K562 (cell line): Measurements from ENCODE around the gene CERS1. TPM values are rescaled to one million over a fixed set of nuclear protein-coding genes. Genes with fewer than 3 reads are reported as not detected.

ENCODE experiments used
- BRF1 ChIP-seq: IDR thresholded peaks from 3 replicates; pipeline ENCODE4 v1.6.1; 2011; ENCODE audit warnings: borderline replicate concordance, mild to moderate bottlenecking; ENCODE audit not compliant: insufficient read length; ENCODE audit errors: extremely low read depth
- CXXC5 ChIP-seq: fragments of 250-450 bp; sonication (Bioruptor Pico); IDR thresholded peaks from 2 replicates; pipeline ENCODE4 v1.8.0; 2022; ENCODE audit warnings: inconsistent platforms, mild to moderate bottlenecking, moderate library complexity
- ELF2 ChIP-seq: fragments of 250-450 bp; sonication (Bioruptor Pico); IDR thresholded peaks from 2 replicates; pipeline ENCODE4 v1.5.0; 2021; ENCODE audit warnings: mild to moderate bottlenecking
- JUN ChIP-seq, 2 experiments: sonication (generic) in 1 of 2; formaldehyde crosslinking in 1 of 2; IDR thresholded peaks; 2 replicates each; pipeline versions ENCODE4 v1.6.1 to v1.8.0; 2012 to 2022; ENCODE audit warnings: borderline replicate concordance in 2 of 2, mild to moderate bottlenecking in 2 of 2, improper control_type of control experiment in 1 of 2, low read depth in 1 of 2, low read length in 1 of 2, missing genetic modification reagents in 1 of 2
- KLF16 ChIP-seq: IDR thresholded peaks from 2 replicates; pipeline ENCODE4 v1.6.1; 2016; ENCODE audit warnings: antibody characterized with exemption
- MCM2 ChIP-seq: fragments of 450-650 bp; IDR thresholded peaks from 2 replicates; pipeline ENCODE4 v1.6.1; 2017; ENCODE audit warnings: low read depth, mild to moderate bottlenecking
- NRF1 ChIP-seq, 2 experiments: fragments of 450-650 bp; IDR thresholded peaks in 1 of 2; conservative IDR thresholded peaks in 1 of 2; 2 replicates each; pipeline ENCODE4 v1.6.1; 2014; ENCODE audit warnings: mild to moderate bottlenecking in 2 of 2
- PRMT5 ChIP-seq: sonication (generic); formaldehyde crosslinking; IDR thresholded peaks from 2 replicates; pipeline ENCODE4 v1.5.0; 2020; ENCODE audit warnings: missing genetic modification reagents
- SRSF3 ChIP-seq: fragments of 200-400 bp; formaldehyde crosslinking; IDR thresholded peaks from 2 replicates; pipeline ENCODE4 v1.6.1; 2016; ENCODE audit warnings: mild to moderate bottlenecking, low read length, moderate library complexity; ENCODE audit not compliant: insufficient read depth
- STAT5A ChIP-seq: IDR thresholded peaks from 2 replicates; pipeline ENCODE4 v1.6.1; 2012; ENCODE audit warnings: low read length, inconsistent platforms, borderline replicate concordance
- TARDBP ChIP-seq: fragments of 450-650 bp; IDR thresholded peaks from 2 replicates; pipeline ENCODE4 v1.6.1; 2016
- THRAP3 ChIP-seq: fragments of 450-650 bp; IDR thresholded peaks from 2 replicates; pipeline ENCODE4 v1.6.1; 2016; ENCODE audit warnings: mild to moderate bottlenecking, inconsistent platforms, borderline replicate concordance
- TSC22D4 ChIP-seq: fragments of 450-650 bp; IDR thresholded peaks from 2 replicates; pipeline ENCODE4 v1.6.1; 2016; ENCODE audit warnings: missing genetic modification characterization, missing biosample characterization, control low read depth
- YBX1 ChIP-seq: fragments of 450-650 bp; IDR thresholded peaks from 2 replicates; pipeline ENCODE4 v1.7.1; 2016; ENCODE audit warnings: mild to moderate bottlenecking
- ZNF124 ChIP-seq: sonication (generic); formaldehyde crosslinking; IDR thresholded peaks from 2 replicates; pipeline ENCODE4 v1.8.1; 2022; ENCODE audit warnings: missing genetic modification reagents
- ZNF143 ChIP-seq: sonication (generic); formaldehyde crosslinking; IDR thresholded peaks from 2 replicates; pipeline ENCODE4 v1.9.0; 2022; ENCODE audit warnings: mild to moderate bottlenecking, missing genetic modification reagents
- ZNF217 ChIP-seq: sonication (generic); formaldehyde crosslinking; IDR thresholded peaks from 2 replicates; pipeline ENCODE4 v1.8.0; 2022; ENCODE audit warnings: mild to moderate bottlenecking, missing genetic modification reagents
- ZNF57 ChIP-seq: fragments of 450-650 bp; formaldehyde crosslinking; IDR thresholded peaks from 2 replicates; pipeline ENCODE4 v1.4.0; 2020; ENCODE audit warnings: mild to moderate bottlenecking, moderate library complexity
- ZNF717 ChIP-seq: fragments of 250-450 bp; sonication (Bioruptor Pico); IDR thresholded peaks from 2 replicates; pipeline ENCODE4 v1.5.0; 2021
- polyA plus RNA-seq, 8 experiments: library from polyadenylated mRNA; depleted of rRNA in 4 of 8; stranded (reverse) in 5 of 8; unstranded in 3 of 8; fragments of >200 nt; fragmentation: Nextera tagmentation in 2 of 8; fragmentation: Illumina TruSeq in 1 of 8; extraction: Ambion mirVana in 2 of 8; extraction: Trizol in 1 of 8; gene quantifications; 2 replicates each; pipeline versions ENCODE4 v1.2.1 to v1.2.3, GENCODE V29; 2011 to 2014; ENCODE audit warnings: inconsistent platforms in 1 of 8, missing spikeins in 1 of 8
- total RNA-seq, 7 experiments: library from RNA; depleted of rRNA in 6 of 7; stranded (reverse); fragments of >200 nt in 6 of 7; fragmentation: Illumina TruSeq in 2 of 7; extraction: Trizol in 2 of 7; gene quantifications; 2 replicates each; pipeline versions ENCODE4 v1.2.1 to v1.2.3, GENCODE V29; 2011 to 2021; ENCODE audit warnings: low replicate concordance in 1 of 7
- TF ChIP-seq, protein P1 (sequence below), 2 experiments: fragments of 150-350 bp in 1 of 2; IDR thresholded peaks; 2 replicates each; pipeline ENCODE4 v1.6.1; 2012 to 2016; ENCODE audit warnings: low read depth in 2 of 2, low read length in 2 of 2, mild to moderate bottlenecking in 1 of 2, moderate library complexity in 1 of 2
- TF ChIP-seq, protein P2 (sequence below): fragments of 250-450 bp; sonication (Bioruptor Pico); IDR thresholded peaks from 2 replicates; pipeline ENCODE4 v1.6.1; 2021; ENCODE audit warnings: mild to moderate bottlenecking
- TF ChIP-seq, protein P3 (sequence below): sonication (generic); formaldehyde crosslinking; IDR thresholded peaks from 2 replicates; pipeline ENCODE4 v1.8.1; 2022; ENCODE audit warnings: missing genetic modification reagents
- TF ChIP-seq, protein P4 (sequence below), 2 experiments: fragments of 450-650 bp in 1 of 2; sonication (generic) in 1 of 2; formaldehyde crosslinking; conservative IDR thresholded peaks; 2 replicates each; pipeline versions ENCODE4 v1.4.0 to v1.8.1; 2020 to 2022; ENCODE audit warnings: mild to moderate bottlenecking in 1 of 2, missing genetic modification reagents in 1 of 2

Gene CERS1
- total and polyA plus RNA-seq, 9 of the 15 experiments (the other 6 are each of a cell fraction or from before 2014, with no cell fraction given): 0.33 to 1.5 (median 0.86) TPM; not detected in 2

DNA sequence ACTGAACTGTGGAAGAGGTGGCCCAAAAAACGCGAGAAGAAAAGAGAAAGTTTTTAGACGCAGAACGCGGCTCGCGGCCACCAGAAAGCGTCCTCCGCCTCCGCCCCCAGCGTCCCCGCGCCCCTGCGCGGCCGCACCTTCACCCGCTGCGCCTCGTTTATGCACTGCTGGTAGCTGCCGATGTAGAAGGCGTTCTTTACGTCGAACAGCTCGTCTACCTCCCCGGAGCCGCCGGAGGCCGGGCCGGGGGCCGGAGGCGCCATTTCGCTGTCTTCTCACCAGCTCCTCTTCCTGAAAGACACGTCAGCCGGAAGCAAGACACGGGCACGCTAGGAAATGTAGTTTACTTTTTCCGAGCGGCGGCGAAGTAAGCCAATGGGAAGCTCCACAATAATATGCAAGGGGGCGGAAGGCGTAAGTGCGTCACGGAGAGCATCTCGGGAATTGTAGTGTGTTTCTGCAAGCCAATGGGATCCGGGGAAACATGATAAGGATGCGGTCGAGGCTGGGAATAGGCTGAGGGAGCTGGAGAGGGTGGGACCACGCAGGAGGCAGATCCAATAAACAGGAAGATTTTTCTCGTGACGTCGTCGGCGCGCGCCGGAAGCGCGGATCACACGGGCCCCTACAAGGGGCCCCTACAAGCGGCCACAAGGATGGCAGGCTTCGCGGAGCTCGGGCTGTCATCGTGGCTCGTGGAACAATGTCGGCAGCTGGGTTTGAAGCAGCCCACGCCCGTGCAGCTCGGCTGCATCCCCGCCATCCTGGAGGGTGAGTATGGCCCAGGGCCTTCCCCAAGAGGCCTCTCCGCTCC is 23.3 kb upstream of the CERS1 start, which contains the start of the genes COPE and DDX49 (continued):
- TF ChIP-seq ELF2 (peak; percentile 99), STAT5A (no peak), ZNF717 (CRISPR knock-in tag) (no peak), YBX1 (no peak), KLF16 (no peak), MCM2 (no peak), JUN (IDR thresholded peaks at IDR 0.05; ENCODE audit: borderline replicate concordance, low read depth, low read length) (peak; percentile 36; the same call in 1 of the 2 replicates), JUN (CRISPR knock-in tag; IDR thresholded peaks at IDR 0.05; ENCODE audit: borderline replicate concordance) (no peak), THRAP3 (0 out of 2 replicates have a peak, but pooled peaks have one; percentile 27), PRMT5 (CRISPR knock-in tag) (no peak), BRF1 (no peak), NRF1 (conservative IDR thresholded peaks at IDR 0.05 in 1 of 2, IDR thresholded peaks at IDR 0.05 in 1 of 2) (peak; percentile 56 to 64), ZNF143 (peak; percentile 97), ZNF124 (CRISPR knock-in tag) (no peak), ZNF217 (CRISPR knock-in tag) (no peak), TSC22D4 (no peak), TARDBP (peak; percentile 38; the same call in 1 of the 2 replicates), ZNF57 (no peak), SRSF3 (no peak), CXXC5 (CRISPR knock-in tag) (peak; percentile 93)
- TF ChIP-seq, protein P1, sequence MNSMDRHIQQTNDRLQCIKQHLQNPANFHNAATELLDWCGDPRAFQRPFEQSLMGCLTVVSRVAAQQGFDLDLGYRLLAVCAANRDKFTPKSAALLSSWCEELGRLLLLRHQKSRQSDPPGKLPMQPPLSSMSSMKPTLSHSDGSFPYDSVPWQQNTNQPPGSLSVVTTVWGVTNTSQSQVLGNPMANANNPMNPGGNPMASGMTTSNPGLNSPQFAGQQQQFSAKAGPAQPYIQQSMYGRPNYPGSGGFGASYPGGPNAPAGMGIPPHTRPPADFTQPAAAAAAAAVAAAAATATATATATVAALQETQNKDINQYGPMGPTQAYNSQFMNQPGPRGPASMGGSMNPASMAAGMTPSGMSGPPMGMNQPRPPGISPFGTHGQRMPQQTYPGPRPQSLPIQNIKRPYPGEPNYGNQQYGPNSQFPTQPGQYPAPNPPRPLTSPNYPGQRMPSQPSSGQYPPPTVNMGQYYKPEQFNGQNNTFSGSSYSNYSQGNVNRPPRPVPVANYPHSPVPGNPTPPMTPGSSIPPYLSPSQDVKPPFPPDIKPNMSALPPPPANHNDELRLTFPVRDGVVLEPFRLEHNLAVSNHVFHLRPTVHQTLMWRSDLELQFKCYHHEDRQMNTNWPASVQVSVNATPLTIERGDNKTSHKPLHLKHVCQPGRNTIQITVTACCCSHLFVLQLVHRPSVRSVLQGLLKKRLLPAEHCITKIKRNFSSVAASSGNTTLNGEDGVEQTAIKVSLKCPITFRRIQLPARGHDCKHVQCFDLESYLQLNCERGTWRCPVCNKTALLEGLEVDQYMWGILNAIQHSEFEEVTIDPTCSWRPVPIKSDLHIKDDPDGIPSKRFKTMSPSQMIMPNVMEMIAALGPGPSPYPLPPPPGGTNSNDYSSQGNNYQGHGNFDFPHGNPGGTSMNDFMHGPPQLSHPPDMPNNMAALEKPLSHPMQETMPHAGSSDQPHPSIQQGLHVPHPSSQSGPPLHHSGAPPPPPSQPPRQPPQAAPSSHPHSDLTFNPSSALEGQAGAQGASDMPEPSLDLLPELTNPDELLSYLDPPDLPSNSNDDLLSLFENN (IDR thresholded peaks at IDR 0.05; ENCODE audit: low read depth in 2 of 2, low read length in 2 of 2): peak in 1 of 2 experiments; percentile 37; a peak in 1 of 4 replicates
- TF ChIP-seq, protein P2, sequence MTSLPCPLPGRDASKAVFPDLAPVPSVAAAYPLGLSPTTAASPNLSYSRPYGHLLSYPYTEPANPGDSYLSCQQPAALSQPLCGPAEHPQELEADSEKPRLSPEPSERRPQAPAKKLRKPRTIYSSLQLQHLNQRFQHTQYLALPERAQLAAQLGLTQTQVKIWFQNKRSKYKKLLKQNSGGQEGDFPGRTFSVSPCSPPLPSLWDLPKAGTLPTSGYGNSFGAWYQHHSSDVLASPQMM (CRISPR knock-in tag): no peak
- TF ChIP-seq, protein P3, sequence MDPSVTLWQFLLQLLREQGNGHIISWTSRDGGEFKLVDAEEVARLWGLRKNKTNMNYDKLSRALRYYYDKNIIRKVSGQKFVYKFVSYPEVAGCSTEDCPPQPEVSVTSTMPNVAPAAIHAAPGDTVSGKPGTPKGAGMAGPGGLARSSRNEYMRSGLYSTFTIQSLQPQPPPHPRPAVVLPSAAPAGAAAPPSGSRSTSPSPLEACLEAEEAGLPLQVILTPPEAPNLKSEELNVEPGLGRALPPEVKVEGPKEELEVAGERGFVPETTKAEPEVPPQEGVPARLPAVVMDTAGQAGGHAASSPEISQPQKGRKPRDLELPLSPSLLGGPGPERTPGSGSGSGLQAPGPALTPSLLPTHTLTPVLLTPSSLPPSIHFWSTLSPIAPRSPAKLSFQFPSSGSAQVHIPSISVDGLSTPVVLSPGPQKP: no peak
- TF ChIP-seq, protein P4, sequence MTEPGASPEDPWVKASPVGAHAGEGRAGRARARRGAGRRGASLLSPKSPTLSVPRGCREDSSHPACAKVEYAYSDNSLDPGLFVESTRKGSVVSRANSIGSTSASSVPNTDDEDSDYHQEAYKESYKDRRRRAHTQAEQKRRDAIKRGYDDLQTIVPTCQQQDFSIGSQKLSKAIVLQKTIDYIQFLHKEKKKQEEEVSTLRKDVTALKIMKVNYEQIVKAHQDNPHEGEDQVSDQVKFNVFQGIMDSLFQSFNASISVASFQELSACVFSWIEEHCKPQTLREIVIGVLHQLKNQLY (CRISPR knock-in tag; conservative IDR thresholded peaks at IDR 0.05): peak in 1 of 2 experiments; percentile 84; a peak in 1 of 4 replicates
